Uterus (tissue), 2 donors: ENCODE data around the gene EP400.

Source experiments
- POLR2A ChIP-seq, 2 donors: fragments of 450-650 bp; IDR thresholded peaks; one replicate each; pipeline ENCODE4 v1.6.1; 2016; ENCODE audit warnings: antibody characterized with exemption in 2 of 2, mild to moderate bottlenecking in 1 of 2, moderate library complexity in 1 of 2
- TF ChIP-seq, protein P1 (sequence below), 4 experiments: fragments of 200-600 bp in 2 of 4; fragments of 450-650 bp in 2 of 4; sonication (generic) in 2 of 4; IDR thresholded peaks; one replicate each; pipeline ENCODE4 v1.5.1; 2016 to 2019; ENCODE audit warnings: antibody characterized with exemption in 4 of 4, mild to moderate bottlenecking in 2 of 4, moderate library complexity in 1 of 4

DNA sequence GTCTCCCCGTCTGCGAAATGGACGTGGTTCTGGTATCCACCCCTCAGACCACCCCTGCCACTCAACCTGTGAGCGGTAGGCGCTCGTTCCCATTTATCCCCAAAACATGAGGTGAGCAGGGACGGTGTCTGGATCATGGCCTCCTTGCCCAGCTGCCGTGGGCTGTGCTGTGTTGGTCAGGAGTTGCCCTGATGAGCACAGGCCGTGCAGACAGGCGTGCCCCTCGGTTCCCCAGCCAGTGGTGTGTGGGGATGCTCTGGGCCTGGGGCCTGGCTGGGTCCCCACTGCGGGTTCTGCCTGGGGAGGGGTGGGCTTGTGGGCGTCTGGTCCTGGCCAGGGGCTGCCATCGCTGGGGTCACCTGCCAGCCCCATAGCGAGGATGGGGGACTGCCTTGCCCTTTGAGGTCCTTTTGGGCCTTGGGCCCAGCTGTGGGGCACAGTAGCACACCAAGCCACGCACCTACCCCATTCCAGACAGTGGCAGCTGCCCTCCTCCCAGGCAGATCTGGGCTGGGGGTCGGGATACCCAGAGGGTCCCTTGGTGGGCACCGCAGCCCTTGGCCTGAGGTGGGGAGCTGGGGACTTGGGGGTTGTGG is 31.9 kb upstream of the EP400 start:
- TF ChIP-seq POLR2A (IDR thresholded peaks at IDR 0.05), result no peak
- TF ChIP-seq, protein P1, sequence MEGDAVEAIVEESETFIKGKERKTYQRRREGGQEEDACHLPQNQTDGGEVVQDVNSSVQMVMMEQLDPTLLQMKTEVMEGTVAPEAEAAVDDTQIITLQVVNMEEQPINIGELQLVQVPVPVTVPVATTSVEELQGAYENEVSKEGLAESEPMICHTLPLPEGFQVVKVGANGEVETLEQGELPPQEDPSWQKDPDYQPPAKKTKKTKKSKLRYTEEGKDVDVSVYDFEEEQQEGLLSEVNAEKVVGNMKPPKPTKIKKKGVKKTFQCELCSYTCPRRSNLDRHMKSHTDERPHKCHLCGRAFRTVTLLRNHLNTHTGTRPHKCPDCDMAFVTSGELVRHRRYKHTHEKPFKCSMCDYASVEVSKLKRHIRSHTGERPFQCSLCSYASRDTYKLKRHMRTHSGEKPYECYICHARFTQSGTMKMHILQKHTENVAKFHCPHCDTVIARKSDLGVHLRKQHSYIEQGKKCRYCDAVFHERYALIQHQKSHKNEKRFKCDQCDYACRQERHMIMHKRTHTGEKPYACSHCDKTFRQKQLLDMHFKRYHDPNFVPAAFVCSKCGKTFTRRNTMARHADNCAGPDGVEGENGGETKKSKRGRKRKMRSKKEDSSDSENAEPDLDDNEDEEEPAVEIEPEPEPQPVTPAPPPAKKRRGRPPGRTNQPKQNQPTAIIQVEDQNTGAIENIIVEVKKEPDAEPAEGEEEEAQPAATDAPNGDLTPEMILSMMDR (IDR thresholded peaks at IDR 0.05), result no peak
